PC-9 (cell line): ENCODE results near the gene MLXIP. TPM values are rescaled to one million over a fixed set of nuclear protein-coding genes. Genes with fewer than 3 reads are reported as not detected.

ENCODE experiments used
- BruUV-seq: library from RNA; stranded (reverse); fragments of 400-500 nt; replicated peaks from 2 replicates; lab custom pipeline; 2021; lab: Mats Ljungman, UMichigan
- CTCF ChIA-PET: fragments of 300-600 bp; sonication (Branson Sonifier 250); formaldehyde crosslinking; loops from one replicate; lab custom pipeline; 2022; ENCODE audit warnings: antibody characterized with exemption; lab: Charles Lee
- POLR2A ChIA-PET: fragments of 300-600 bp; sonication (Branson Sonifier 250); formaldehyde crosslinking; loops from one replicate; lab custom pipeline; 2022; ENCODE audit warnings: antibody characterized with exemption; ENCODE audit not compliant: unreplicated experiment; lab: Charles Lee
- DNase-seq, 2 experiments: peaks; one replicate each; pipeline versions ENCODE4 v3.0.0 to v3.0.0-alpha.2; 2015 to 2022; ENCODE audit warnings: mixed read lengths in 1 of 2
- H2AFZ ChIP-seq: fragments of 200-600 bp; sonication (generic); 2 replicates; pipeline ENCODE4 v1.8.1; 2017; ENCODE audit warnings: antibody characterized with exemption
- H3F3A ChIP-seq: fragments of 200-600 bp; sonication (generic); 2 replicates; pipeline ENCODE4 v1.8.1; 2017; ENCODE audit warnings: antibody characterized with exemption, mild to moderate bottlenecking, low read depth; ENCODE audit not compliant: insufficient read depth
- H3K27ac ChIP-seq: fragments of 200-600 bp; sonication (generic); 2 replicates; pipeline ENCODE4 v1.6.1; 2016; ENCODE audit warnings: mixed run types
- H3K27me3 ChIP-seq: fragments of 200-600 bp; sonication (generic); 2 replicates; pipeline ENCODE4 v1.6.1; 2016; ENCODE audit warnings: low read depth, mixed run types; ENCODE audit not compliant: insufficient read depth
- H3K36me3 ChIP-seq: fragments of 200-600 bp; sonication (generic); 2 replicates; pipeline ENCODE4 v1.6.1; 2016; ENCODE audit warnings: low read depth, mixed run types
- H3K4me1 ChIP-seq: fragments of 200-600 bp; sonication (generic); replicated peaks from 2 replicates; pipeline ENCODE4 v1.6.1; 2016; ENCODE audit warnings: mixed run types; ENCODE audit not compliant: insufficient read depth
- H3K4me2 ChIP-seq: fragments of 200-600 bp; sonication (generic); 2 replicates; pipeline ENCODE4 v1.6.1; 2017; ENCODE audit warnings: mixed run types
- H3K4me3 ChIP-seq: fragments of 200-600 bp; sonication (generic); 2 replicates; pipeline ENCODE4 v1.6.1; 2016; ENCODE audit warnings: mixed run types
- H3K79me2 ChIP-seq: fragments of 200-600 bp; sonication (generic); 2 replicates; pipeline ENCODE4 v1.6.1; 2017; ENCODE audit warnings: low read depth, mixed run types
- H3K9me2 ChIP-seq: fragments of 200-600 bp; sonication (generic); 2 replicates; pipeline ENCODE4 v1.8.1; 2017; ENCODE audit warnings: mild to moderate bottlenecking; ENCODE audit not compliant: insufficient read depth
- H3K9me3 ChIP-seq: fragments of 200-600 bp; sonication (generic); 2 replicates; pipeline ENCODE4 v1.8.1; 2016; ENCODE audit warnings: low read depth; ENCODE audit not compliant: insufficient read depth
- H4K20me1 ChIP-seq: fragments of 200-600 bp; sonication (generic); 2 replicates; pipeline ENCODE4 v1.8.1; 2017; ENCODE audit not compliant: insufficient read depth
- EZH2 ChIP-seq: fragments of 200-600 bp; sonication (generic); IDR thresholded peaks from 2 replicates; pipeline ENCODE4 v1.8.0; 2017; ENCODE audit warnings: antibody characterized with exemption, low read depth
- intact Hi-C: fragments of 100-400 bp; cut with micrococcal nuclease; formaldehyde crosslinking; loops from one replicate; pipeline ENCODE4 v1.10.0; 2022; ENCODE audit not compliant: unreplicated experiment
- total RNA-seq: library from RNA; stranded (reverse); gene quantifications from 2 replicates; pipeline ENCODE4 v1.2.3, GENCODE V29; 2021
- TF ChIP-seq, protein P1 (sequence below): fragments of 200-600 bp; sonication (generic); conservative IDR thresholded peaks from 2 replicates; pipeline ENCODE4 v1.6.1; 2017; ENCODE audit warnings: mixed run types, antibody characterized with exemption, mild to moderate bottlenecking, moderate library complexity

The MLXIP gene
- total RNA-seq, 1 experiment from 2014 or later, result 83.3 TPM

DNA sequence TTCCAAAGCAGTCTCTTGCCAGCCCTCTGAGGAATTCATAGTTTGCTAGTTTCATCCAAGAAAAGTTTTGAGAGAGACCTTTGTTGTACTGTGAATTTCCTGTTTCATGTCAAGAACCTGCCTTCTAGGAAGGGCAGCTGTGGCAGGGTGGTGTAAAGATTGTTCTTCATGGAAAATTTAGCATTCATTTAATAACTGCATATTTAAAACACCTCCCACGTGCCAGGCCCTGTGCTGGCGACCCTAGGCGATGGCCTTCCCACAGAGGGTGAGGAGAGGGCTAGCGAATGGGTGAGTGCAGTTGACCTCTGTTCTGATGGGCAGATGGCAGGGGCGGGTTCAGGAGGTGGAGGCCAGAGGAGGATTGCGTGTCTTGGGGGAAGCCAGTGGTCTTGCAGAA, 43.2 kb downstream of the MLXIP start:
- POLR2A ChIA-PET, result no interaction called here
- intact Hi-C loops, result loop anchor here (10.0 kb wide), 1 partner anchor 197 kb away; no protein-coding TSS in a partner anchor
- H3K27me3 ChIP-seq, result no peaks in the 10 kb centered on the region
- no peak for DNase-seq
- H4K20me1 ChIP-seq, result peaks cover 8% of the 10 kb centered on the region; the same call in 1 of the 2 replicates
- CTCF ChIA-PET, result interaction anchor here (2.0 kb wide), 1 partner anchor 41 kb away, joined by 7 read pairs; no protein-coding TSS in a partner anchor
- no peak overlapping the region for H2AFZ ChIP-seq
- no peaks in the 10 kb centered on the region for H3K9me3 ChIP-seq
- H3K79me2 ChIP-seq, result peaks cover 34% of the 10 kb centered on the region
- TF ChIP-seq, protein P1, sequence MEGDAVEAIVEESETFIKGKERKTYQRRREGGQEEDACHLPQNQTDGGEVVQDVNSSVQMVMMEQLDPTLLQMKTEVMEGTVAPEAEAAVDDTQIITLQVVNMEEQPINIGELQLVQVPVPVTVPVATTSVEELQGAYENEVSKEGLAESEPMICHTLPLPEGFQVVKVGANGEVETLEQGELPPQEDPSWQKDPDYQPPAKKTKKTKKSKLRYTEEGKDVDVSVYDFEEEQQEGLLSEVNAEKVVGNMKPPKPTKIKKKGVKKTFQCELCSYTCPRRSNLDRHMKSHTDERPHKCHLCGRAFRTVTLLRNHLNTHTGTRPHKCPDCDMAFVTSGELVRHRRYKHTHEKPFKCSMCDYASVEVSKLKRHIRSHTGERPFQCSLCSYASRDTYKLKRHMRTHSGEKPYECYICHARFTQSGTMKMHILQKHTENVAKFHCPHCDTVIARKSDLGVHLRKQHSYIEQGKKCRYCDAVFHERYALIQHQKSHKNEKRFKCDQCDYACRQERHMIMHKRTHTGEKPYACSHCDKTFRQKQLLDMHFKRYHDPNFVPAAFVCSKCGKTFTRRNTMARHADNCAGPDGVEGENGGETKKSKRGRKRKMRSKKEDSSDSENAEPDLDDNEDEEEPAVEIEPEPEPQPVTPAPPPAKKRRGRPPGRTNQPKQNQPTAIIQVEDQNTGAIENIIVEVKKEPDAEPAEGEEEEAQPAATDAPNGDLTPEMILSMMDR, result no peak
- no peak for TF ChIP-seq EZH2
- H3F3A ChIP-seq, result peaks cover 10% of the 10 kb centered on the region; the same call in 1 of the 2 replicates
- H3K4me3 ChIP-seq, result no peak overlapping the region
- BruUV-seq, result no TSS peak
- no peaks in the 10 kb centered on the region for H3K9me2 ChIP-seq
- H3K4me2 ChIP-seq, result no peak overlapping the region
- peaks cover 5% of the 10 kb centered on the region; the same call in 1 of the 2 replicates for H3K4me1 ChIP-seq
- no peaks in the 10 kb centered on the region for H3K36me3 ChIP-seq
- H3K27ac ChIP-seq, result no peak overlapping the region

DNA sequence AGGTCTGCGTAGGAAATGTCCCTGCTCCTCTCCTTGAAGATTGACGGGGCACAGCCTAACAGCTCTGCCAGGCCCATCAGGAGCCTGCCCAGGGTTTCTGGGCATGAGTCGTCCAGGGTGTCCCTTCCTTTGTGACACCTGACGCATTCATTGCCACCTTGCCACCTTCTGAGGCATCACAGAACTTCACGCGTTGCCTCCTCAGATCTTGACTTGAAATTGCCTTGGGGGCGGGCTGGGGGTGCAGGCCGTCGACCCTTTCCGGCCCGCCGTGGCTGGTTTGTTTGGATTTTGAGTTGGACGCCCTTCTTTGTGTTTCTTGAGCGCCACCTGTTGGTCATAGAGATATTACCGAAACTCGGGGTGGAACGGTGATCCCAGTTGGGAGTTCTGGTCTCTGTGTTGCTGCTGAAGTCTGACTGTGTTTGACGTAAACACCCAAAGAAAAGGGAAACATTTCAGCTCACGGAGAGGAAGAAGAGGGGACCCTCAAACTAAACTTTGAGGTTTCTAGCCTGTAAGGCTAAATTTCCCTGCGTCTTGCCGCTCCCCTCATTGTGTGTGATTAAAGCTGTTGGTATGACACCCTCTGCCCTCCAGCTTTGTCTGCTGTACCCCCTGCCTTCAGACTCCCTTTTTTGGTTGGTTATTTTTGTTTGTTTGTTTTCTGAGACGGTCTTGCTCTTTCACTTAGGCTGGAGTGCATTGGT, 44.6 kb downstream of the MLXIP start:
- Histone ChIP-seq H3K4me3 (no peak overlapping the region), H3K4me2 (peak overlapping the region; percentile 69), H4K20me1 (peaks cover 8% of the 10 kb centered on the region; the same call in 1 of the 2 replicates), H3K9me2 (no peaks in the 10 kb centered on the region), H2AFZ (no peak overlapping the region), H3F3A (peaks cover 13% of the 10 kb centered on the region; the same call in 1 of the 2 replicates), H3K79me2 (peaks cover 29% of the 10 kb centered on the region), H3K4me1 (peaks cover 5% of the 10 kb centered on the region; the same call in 1 of the 2 replicates), H3K27ac (peak overlapping the region; percentile 49), H3K36me3 (no peaks in the 10 kb centered on the region), H3K9me3 (no peaks in the 10 kb centered on the region), H3K27me3 (no peaks in the 10 kb centered on the region)
- intact Hi-C loops, result loop anchor here (1.0 to 10.0 kb wide), 3 partner anchors 43 to 198 kb away; no protein-coding TSS in a partner anchor
- ChIA-PET POLR2A (interaction anchor here (0.6 to 0.8 kb wide), 2 partner anchors 60 to 475 kb away, joined by 3 to 7 read pairs; no protein-coding TSS in a partner anchor), CTCF (interaction anchor here (0.5 to 2.0 kb wide), 11 partner anchors 23 to 207 kb away, joined by 3 to 13 read pairs (median 5); no protein-coding TSS in a partner anchor)
- BruUV-seq, result no TSS peak
- TF ChIP-seq EZH2, result no peak
- TF ChIP-seq, protein P1, result peak; percentile 89
- peak; percentile 53 to 70 for DNase-seq

DNA sequence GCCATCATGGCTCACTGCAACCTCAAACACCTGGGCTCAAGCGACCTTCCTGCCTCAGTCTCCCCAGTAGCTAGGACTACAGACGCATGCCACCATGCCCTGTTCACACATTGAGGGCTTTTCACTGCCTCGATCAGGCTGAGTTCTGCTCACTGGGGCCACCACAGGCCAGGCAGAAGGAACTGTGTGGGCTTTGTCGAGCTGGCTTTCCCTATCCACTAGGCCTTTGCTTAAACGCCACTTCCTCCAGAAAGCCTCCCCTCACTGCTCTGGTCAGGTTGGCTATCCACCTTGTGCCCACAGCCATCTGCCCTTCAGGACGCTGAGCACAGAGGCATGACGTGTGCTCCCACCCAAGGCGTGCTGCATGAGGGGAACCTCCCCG, 45.2 kb downstream of the MLXIP start:
- CTCF ChIA-PET, result interaction anchor here (0.6 to 2.0 kb wide), 9 partner anchors 23 to 115 kb away, joined by 3 to 13 read pairs (median 4); no protein-coding TSS in a partner anchor

More for the DNA sequence above, 45.2 kb downstream of the MLXIP start:
- TF ChIP-seq EZH2, result no peak
- TF ChIP-seq, protein P1, result no peak
- Histone ChIP-seq H3K9me3 (no peaks in the 10 kb centered on the region), H3K4me1 (peaks cover 5% of the 10 kb centered on the region; the same call in 1 of the 2 replicates), H3K27ac (peak overlapping the region; percentile 49), H3K9me2 (no peaks in the 10 kb centered on the region), H3K27me3 (no peaks in the 10 kb centered on the region), H3K36me3 (no peaks in the 10 kb centered on the region), H3K79me2 (peaks cover 28% of the 10 kb centered on the region), H3K4me2 (peak overlapping the region; percentile 69), H3F3A (peaks cover 13% of the 10 kb centered on the region; the same call in 1 of the 2 replicates), H3K4me3 (no peak overlapping the region), H2AFZ (no peak overlapping the region), H4K20me1 (peaks cover 8% of the 10 kb centered on the region; the same call in 1 of the 2 replicates)
- no peak for DNase-seq
- intact Hi-C loops, result loop anchor here (1.0 to 10.0 kb wide), 3 partner anchors 43 to 199 kb away; no protein-coding TSS in a partner anchor
- POLR2A ChIA-PET, result interaction anchor here (0.8 kb wide), 1 partner anchor 474 kb away, joined by 7 read pairs; no protein-coding TSS in a partner anchor
- no TSS peak for BruUV-seq
